Mesothelial cell of epicardium (in vitro differentiated cells): ENCODE measurements around the gene PAOX. TPM values are rescaled to one million over a fixed set of nuclear protein-coding genes. Genes with fewer than 3 reads are reported as not detected.
"Not testable (repeated sequence)": the region's sequence is repeated elsewhere in the genome, so short reads cannot be mapped to it uniquely, and the experiment has no call there.

Experiments used
- DNase-seq, 2 experiments: peaks; one replicate each; pipeline ENCODE4 v3.0.0; 2021; ENCODE audit warnings: low spot score in 2 of 2; ENCODE audit not compliant: unreplicated experiment in 2 of 2
- H3K27ac Mint-ChIP-seq: 2 replicates; pipeline ENCODE4 v1.8.0; 2021; ENCODE audit warnings: mixed read lengths
- H3K27me3 Mint-ChIP-seq: 2 replicates; pipeline ENCODE4 v1.8.0; 2021; ENCODE audit warnings: low read depth, mixed read lengths
- H3K36me3 Mint-ChIP-seq: 2 replicates; pipeline ENCODE4 v1.8.0; 2021; ENCODE audit warnings: mixed read lengths
- H3K4me1 Mint-ChIP-seq: 2 replicates; pipeline ENCODE4 v1.8.0; 2021; ENCODE audit warnings: mixed read lengths
- H3K4me3 Mint-ChIP-seq: 2 replicates; pipeline ENCODE4 v1.8.0; 2021; ENCODE audit warnings: mild to moderate bottlenecking, moderate library complexity, mixed read lengths
- H3K9me3 Mint-ChIP-seq: 2 replicates; pipeline ENCODE4 v1.8.0; 2021; ENCODE audit warnings: mixed read lengths
- total RNA-seq: library from RNA; stranded (reverse); gene quantifications from 3 replicates; pipeline ENCODE4 v1.2.1, GENCODE V29; 2021
- TF ChIP-seq, protein P1 (sequence below): fragments of 200-600 bp; sonication (generic); IDR thresholded peaks from one replicate; pipeline ENCODE4 v1.5.0; 2021; ENCODE audit warnings: antibody characterized with exemption; ENCODE audit not compliant: unreplicated experiment

Gene PAOX
- total RNA-seq, 1 donor from 2014 or later, result 7.5 TPM

DNA sequence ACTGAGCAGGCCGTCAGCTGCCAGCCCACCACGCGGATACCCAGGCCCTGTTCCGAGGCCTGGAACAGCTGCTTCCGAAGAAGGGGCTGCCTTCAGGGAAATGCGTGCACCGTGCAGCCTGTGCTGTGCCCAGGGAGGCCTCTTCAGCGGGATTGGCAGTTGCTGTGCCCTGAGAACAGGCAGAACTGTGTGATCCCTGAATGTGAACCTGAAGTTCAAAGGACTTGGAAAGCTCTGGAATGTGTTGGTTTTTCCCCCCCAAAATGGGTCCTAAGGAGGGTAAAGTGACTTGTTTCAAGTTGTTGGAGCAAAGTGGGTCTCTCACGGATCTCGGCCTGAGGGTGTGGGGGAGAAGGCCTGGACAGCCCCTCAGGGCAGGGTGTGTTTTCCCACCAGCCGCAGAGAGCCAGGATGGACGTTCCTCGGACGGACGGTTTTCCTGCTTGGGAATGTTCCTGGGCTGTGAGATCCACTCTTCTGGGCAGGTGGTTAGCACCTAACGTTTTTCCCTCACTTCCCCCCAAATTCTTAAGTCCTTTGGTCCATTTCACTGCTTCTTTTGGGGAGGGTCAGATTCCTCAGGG is 43.3 kb downstream of the PAOX start:
- no peak for DNase-seq
- H3K27me3 Mint-ChIP-seq, result peaks cover 23% of the 10 kb centered on the region
- H3K4me3 Mint-ChIP-seq, result peak overlapping the region; percentile 10
- H3K27ac Mint-ChIP-seq, result no peak overlapping the region
- TF ChIP-seq, protein P1, sequence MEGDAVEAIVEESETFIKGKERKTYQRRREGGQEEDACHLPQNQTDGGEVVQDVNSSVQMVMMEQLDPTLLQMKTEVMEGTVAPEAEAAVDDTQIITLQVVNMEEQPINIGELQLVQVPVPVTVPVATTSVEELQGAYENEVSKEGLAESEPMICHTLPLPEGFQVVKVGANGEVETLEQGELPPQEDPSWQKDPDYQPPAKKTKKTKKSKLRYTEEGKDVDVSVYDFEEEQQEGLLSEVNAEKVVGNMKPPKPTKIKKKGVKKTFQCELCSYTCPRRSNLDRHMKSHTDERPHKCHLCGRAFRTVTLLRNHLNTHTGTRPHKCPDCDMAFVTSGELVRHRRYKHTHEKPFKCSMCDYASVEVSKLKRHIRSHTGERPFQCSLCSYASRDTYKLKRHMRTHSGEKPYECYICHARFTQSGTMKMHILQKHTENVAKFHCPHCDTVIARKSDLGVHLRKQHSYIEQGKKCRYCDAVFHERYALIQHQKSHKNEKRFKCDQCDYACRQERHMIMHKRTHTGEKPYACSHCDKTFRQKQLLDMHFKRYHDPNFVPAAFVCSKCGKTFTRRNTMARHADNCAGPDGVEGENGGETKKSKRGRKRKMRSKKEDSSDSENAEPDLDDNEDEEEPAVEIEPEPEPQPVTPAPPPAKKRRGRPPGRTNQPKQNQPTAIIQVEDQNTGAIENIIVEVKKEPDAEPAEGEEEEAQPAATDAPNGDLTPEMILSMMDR, result no peak
- no peaks in the 10 kb centered on the region for H3K9me3 Mint-ChIP-seq
- no peaks in the 10 kb centered on the region for H3K4me1 Mint-ChIP-seq
- peaks cover 12% of the 10 kb centered on the region for H3K36me3 Mint-ChIP-seq

DNA sequence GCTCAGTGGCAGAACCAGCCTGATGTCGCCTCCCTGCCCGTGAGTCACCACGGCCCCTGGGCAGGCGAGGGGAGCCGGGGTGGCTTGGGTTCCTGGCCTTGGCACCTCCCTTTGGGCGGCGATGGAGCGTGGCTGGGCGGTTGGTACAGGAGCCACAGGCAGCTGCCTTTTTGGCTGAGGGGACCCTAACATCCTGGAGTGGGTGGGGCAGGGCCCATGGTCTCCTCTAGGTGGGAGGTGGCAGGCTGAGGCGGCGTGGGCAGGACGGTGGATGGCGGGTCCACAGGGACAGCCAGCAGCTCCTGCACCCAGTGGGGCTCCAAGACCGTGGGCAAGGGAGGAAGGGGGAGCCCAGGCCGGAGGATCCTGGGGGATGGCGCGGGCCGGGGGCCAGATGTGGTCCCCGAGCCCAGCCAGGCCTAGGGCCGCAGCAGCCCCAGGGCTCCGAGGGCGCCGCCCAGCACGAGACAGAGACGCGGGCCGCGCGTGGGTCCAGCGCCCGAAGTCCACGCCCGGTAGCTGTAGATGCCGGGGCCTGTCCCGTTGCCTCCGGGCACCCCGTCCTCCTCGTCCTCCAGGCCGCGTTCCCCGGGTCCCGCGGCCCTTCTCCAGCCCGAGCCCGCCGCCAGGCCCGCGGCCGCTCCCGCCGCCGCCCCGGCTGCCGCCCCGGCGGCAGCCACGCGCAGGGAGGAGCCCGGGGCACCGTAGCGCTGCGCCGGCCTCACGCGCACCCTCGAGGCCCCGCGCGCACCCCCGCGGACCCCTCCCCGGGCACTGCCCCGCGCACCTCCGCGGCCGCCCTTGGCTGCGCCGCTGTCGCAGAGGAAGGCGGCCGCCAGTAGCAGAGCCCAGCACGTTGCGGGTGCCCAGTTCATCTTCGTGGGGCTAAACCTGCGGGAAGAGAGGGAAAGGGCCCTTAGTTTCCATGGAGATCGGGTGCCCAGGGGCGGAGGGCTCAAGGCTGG is 44.0 kb downstream of the PAOX start:
- TF ChIP-seq, protein P1, result no peak
- Mint-ChIP-seq H3K9me3 (no peaks in the 10 kb centered on the region), H3K4me3 (peak overlapping the region; percentile 52), H3K27me3 (peaks cover 23% of the 10 kb centered on the region), H3K27ac (no peak overlapping the region), H3K4me1 (no peaks in the 10 kb centered on the region), H3K36me3 (peaks cover 12% of the 10 kb centered on the region)
- no peak for DNase-seq

DNA sequence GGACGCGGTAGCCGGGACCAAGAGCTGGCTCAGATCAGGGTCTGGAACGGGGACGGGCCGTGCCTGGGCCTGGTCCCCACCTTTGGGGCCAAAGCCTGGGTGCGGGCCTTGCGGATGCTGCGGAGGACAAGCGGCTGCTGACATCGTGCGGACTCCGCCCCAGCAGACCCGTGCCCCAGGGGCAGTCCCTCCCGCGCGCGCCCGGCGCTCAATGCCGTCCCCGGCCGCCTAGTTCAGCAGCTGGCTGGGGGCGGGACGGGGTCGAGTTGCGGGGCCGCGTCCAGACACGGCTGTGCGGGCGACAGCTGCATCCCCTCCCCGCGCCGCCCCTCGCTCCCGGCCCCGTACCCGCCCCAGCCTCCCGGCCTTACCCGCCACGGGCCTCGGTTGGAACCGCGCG is 45.0 kb downstream of the PAOX start:
- not testable (repeated sequence) for H3K4me3 Mint-ChIP-seq, H3K36me3 Mint-ChIP-seq, DNase-seq, H3K4me1 Mint-ChIP-seq, H3K9me3 Mint-ChIP-seq, H3K27ac Mint-ChIP-seq
- H3K27me3 Mint-ChIP-seq, result peaks cover 23% of the 10 kb centered on the region

DNA sequence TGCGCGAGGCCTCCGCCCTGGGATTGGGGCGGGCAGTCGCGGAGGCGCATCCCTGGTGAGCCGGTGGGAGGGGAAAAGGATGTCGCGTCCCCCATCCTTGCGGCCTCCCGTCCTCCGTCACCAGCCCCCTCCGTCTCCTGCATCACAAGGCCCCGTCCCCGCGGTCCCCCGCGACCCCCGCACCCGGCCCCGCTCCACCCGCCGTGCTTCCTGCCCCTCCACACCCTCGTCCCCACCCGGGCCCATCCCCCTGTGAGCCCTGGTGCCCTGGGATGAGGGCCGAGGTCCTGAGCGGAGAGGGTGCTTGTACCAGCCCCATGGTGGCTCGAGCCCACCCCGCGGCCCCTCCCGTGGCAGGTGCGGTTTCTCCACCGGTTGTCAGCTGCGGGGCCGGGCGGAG is 45.5 kb downstream of the PAOX start, which contains the start of gene SPRN:
TSS of gene SPRN (minus strand) at position 25 of the 400 bp plus-strand sequence. CDS start 944 bp downstream, outside the sequence.
- Mint-ChIP-seq H3K4me3 (peak within 1 kb of the TSS; percentile 52), H3K9me3 (peaks cover 11% of the 10 kb centered on the region), H3K27me3 (peaks cover 23% of the 10 kb centered on the region)
- not testable (repeated sequence) for DNase-seq, H3K27ac Mint-ChIP-seq, H3K4me1 Mint-ChIP-seq, H3K36me3 Mint-ChIP-seq

DNA sequence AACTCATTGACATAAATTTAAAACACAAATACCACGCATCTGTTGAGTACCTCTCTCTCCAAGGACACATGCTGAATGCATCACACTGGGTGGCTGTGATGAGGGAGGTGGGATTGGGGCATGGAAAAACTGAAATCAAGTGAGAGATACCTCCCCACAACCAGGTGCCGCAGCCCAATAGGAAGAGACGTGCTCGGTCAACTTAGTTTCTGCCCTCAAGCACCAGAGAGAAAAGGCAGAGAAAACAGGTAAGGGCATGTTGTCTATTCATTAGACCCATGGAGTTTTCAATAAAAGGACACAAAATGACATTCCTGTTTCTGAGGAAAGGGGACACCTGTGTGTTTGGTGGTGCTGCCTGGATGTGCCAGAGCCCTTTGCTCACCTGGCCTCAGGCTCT is 50.5 kb downstream of the PAOX start:
- H3K4me1 Mint-ChIP-seq, H3K27ac Mint-ChIP-seq, H3K4me3 Mint-ChIP-seq, H3K36me3 Mint-ChIP-seq, H3K27me3 Mint-ChIP-seq, DNase-seq: not testable (repeated sequence)
- H3K9me3 Mint-ChIP-seq, result peaks cover 11% of the 10 kb centered on the region

DNA sequence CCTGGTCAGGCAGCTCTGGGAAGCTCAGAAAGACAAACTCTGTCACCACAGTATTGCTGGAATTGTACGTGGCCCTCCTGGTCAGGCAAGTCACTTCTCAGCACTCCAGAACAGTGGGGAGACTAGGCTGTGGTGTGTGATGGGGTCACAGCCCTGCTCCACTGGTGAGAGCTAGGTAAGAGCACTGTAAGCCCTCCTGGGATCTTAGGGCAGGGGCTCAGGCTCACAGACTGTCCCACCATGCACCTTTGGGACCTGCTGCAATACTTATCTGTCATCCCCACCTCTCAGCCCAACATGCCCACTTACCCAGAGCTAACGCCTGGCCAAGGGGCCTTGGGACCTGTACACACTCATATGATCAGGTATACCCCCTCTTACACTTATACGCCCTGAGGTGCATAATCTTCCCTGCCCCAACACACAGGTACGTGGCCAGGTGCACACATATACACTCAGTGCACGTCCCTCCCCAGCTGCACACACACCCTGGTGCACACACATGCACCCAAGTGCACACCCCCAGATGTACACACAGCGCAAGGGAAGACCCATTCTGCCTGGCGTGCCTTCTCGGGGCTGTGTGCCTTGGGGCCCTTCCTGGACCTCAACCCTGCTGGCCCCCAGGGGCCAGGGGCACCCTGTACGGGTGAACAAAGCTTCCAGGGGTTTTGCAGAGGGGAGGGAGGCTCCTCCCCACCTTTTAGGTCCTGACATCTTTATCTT is 53.0 kb downstream of the PAOX start:
- peaks cover 20% of the 10 kb centered on the region for H3K9me3 Mint-ChIP-seq
- H3K27me3 Mint-ChIP-seq, DNase-seq, H3K4me3 Mint-ChIP-seq, H3K36me3 Mint-ChIP-seq, H3K27ac Mint-ChIP-seq, H3K4me1 Mint-ChIP-seq: not testable (repeated sequence)

DNA sequence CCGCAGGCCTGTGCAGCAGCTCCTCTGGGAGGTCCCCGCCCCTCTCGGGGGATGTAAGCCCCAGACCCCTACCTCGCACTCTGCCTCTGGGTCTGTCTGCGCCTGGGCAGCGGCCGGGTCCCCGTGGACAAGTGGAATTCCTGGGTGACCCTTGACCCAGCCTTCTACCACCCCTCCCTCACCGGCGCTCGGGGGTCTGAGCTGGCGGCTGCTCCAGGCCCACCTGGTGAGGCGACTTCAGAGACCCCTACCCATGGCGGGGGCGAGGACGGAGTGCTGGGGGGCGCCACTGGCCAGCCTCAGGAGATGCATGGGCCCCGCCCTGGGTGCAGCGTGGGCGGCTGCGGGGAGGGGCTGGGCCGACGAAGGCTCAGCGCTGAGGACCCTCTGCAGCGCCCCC is 53.7 kb downstream of the PAOX start:
- not testable (repeated sequence) for H3K27me3 Mint-ChIP-seq, H3K4me3 Mint-ChIP-seq, H3K4me1 Mint-ChIP-seq, DNase-seq, H3K27ac Mint-ChIP-seq, H3K36me3 Mint-ChIP-seq
- H3K9me3 Mint-ChIP-seq, result peaks cover 25% of the 10 kb centered on the region
